Measurements from ENCODE around the gene WASF3. TPM values are rescaled to one million over a fixed set of nuclear protein-coding genes. Genes with fewer than 3 reads are reported as not detected.

WASF3 gene
- total and polyA plus RNA-seq, 4 donors: 0.82 to 4.9 (median 2.3) TPM

DNA sequence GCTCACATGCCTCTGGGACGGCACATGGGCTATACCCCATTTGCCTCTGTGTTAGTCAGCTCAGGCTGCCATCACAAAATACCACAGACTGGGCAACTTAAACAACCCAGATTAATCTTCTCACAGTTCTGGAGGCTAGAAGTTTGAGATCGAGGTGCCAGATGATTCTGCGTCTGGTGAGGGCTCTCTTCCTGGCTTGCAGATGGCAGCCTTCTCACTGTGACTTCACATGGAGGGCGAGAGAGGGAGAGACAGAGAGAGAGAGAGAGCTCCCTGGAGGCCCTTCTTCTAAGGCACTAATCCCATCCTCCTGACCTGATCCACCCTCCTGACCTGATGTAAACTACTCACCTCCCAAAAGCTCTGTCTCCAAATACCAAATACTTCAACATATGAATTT, 148.1 kb downstream of the WASF3 start:
- H3K27me3 ChIP-seq (ENCODE audit: control insufficient read depth in 4 of 4, insufficient read depth in 4 of 4, low read length in 3 of 4): peaks cover 0 to 3% (median 0%) of the 10 kb centered on the region in 4 donors
- H3K36me3 ChIP-seq (ENCODE audit: control insufficient read depth in 4 of 4, insufficient read depth in 3 of 4, low read depth in 1 of 4, low read length in 3 of 4): no peaks in the 10 kb centered on the region
- 87% methylated on average over 4 of the region's 4 CpGs for WGBS
- no peak for DNase-seq (ENCODE audit: low spot score)
- no peaks in the 10 kb centered on the region for H3K9me3 ChIP-seq (ENCODE audit: control insufficient read depth in 4 of 4, low read length in 3 of 4)
- H3K4me3 ChIP-seq (ENCODE audit: low read depth in 1 of 3, low read length in 3 of 3): no peak overlapping the region
- H3K4me1 ChIP-seq (ENCODE audit: control insufficient read depth in 4 of 4, insufficient read depth in 4 of 4, low read length in 3 of 4): no peaks in the 10 kb centered on the region
- H3K27ac ChIP-seq (ENCODE audit: low read depth in 1 of 2, low read length in 2 of 2): no peak overlapping the region
- no peak overlapping the region for H3K9ac ChIP-seq (ENCODE audit: low read depth in 1 of 2, low read length in 2 of 2)
- no peak for TF ChIP-seq HNF4A (conservative IDR thresholded peaks at IDR 0.05)
- TF ChIP-seq, protein P1, sequence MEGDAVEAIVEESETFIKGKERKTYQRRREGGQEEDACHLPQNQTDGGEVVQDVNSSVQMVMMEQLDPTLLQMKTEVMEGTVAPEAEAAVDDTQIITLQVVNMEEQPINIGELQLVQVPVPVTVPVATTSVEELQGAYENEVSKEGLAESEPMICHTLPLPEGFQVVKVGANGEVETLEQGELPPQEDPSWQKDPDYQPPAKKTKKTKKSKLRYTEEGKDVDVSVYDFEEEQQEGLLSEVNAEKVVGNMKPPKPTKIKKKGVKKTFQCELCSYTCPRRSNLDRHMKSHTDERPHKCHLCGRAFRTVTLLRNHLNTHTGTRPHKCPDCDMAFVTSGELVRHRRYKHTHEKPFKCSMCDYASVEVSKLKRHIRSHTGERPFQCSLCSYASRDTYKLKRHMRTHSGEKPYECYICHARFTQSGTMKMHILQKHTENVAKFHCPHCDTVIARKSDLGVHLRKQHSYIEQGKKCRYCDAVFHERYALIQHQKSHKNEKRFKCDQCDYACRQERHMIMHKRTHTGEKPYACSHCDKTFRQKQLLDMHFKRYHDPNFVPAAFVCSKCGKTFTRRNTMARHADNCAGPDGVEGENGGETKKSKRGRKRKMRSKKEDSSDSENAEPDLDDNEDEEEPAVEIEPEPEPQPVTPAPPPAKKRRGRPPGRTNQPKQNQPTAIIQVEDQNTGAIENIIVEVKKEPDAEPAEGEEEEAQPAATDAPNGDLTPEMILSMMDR (IDR thresholded peaks at IDR 0.05; ENCODE audit: low read depth, low read length, missing input control): no peak
- TF ChIP-seq NR2F2 (IDR thresholded peaks at IDR 0.05): no peak
- TF ChIP-seq, protein P2, sequence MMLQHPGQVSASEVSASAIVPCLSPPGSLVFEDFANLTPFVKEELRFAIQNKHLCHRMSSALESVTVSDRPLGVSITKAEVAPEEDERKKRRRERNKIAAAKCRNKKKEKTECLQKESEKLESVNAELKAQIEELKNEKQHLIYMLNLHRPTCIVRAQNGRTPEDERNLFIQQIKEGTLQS (IDR thresholded peaks at IDR 0.05): no peak
- TF ChIP-seq, protein P3, sequence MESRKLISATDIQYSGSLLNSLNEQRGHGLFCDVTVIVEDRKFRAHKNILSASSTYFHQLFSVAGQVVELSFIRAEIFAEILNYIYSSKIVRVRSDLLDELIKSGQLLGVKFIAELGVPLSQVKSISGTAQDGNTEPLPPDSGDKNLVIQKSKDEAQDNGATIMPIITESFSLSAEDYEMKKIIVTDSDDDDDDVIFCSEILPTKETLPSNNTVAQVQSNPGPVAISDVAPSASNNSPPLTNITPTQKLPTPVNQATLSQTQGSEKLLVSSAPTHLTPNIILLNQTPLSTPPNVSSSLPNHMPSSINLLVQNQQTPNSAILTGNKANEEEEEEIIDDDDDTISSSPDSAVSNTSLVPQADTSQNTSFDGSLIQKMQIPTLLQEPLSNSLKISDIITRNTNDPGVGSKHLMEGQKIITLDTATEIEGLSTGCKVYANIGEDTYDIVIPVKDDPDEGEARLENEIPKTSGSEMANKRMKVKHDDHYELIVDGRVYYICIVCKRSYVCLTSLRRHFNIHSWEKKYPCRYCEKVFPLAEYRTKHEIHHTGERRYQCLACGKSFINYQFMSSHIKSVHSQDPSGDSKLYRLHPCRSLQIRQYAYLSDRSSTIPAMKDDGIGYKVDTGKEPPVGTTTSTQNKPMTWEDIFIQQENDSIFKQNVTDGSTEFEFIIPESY (IDR thresholded peaks at IDR 0.05): no peak
- no peak for TF ChIP-seq HNF4G (IDR thresholded peaks at IDR 0.05)
- no peak for TF ChIP-seq RAD21 (IDR thresholded peaks at IDR 0.05)
- TF ChIP-seq GABPA (IDR thresholded peaks at IDR 0.05 in 1 of 2, conservative IDR thresholded peaks at IDR 0.05 in 1 of 2): no peak
- TF ChIP-seq JUND (IDR thresholded peaks at IDR 0.05): no peak
- TF ChIP-seq YY1 (IDR thresholded peaks at IDR 0.05): no peak

DNA sequence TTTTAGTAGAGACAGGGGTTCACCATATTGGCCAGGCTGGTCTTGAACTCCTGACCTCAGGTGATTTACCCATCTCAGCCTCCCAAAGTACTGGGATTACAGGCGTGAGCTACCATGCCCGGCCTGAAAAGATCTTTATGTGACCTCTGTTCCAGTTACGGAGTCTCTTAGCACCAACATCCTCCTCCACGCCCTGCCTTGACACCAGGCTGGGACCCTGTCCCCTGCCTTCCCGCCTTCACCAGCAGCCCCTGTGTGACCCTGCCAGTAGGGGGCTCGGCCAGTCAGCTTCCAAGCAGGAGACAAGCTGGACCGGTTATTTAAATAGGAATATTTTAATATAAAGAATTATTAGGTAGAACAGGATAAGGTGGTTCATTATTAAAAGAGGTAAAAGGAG, 148.9 kb downstream of the WASF3 start:
- Histone ChIP-seq H3K4me3 (ENCODE audit: low read depth in 1 of 3, low read length in 3 of 3) (no peak overlapping the region), H3K36me3 (ENCODE audit: control insufficient read depth in 4 of 4, insufficient read depth in 3 of 4, low read depth in 1 of 4, low read length in 3 of 4) (no peaks in the 10 kb centered on the region), H3K9ac (ENCODE audit: low read depth in 1 of 2, low read length in 2 of 2) (no peak overlapping the region), H3K27me3 (ENCODE audit: control insufficient read depth in 4 of 4, insufficient read depth in 4 of 4, low read length in 3 of 4) (peaks cover 0 to 3% (median 0%) of the 10 kb centered on the region in 4 donors), H3K4me1 (ENCODE audit: control insufficient read depth in 4 of 4, insufficient read depth in 4 of 4, low read length in 3 of 4) (no peaks in the 10 kb centered on the region), H3K9me3 (ENCODE audit: control insufficient read depth in 4 of 4, low read length in 3 of 4) (no peaks in the 10 kb centered on the region), H3K27ac (ENCODE audit: low read depth in 1 of 2, low read length in 2 of 2) (no peak overlapping the region)
- TF ChIP-seq, protein P4, sequence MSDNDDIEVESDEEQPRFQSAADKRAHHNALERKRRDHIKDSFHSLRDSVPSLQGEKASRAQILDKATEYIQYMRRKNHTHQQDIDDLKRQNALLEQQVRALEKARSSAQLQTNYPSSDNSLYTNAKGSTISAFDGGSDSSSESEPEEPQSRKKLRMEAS (IDR thresholded peaks at IDR 0.05): no peak
- no peak for TF ChIP-seq HNF4A (conservative IDR thresholded peaks at IDR 0.05)
- no peak for TF ChIP-seq EGR1 (IDR thresholded peaks at IDR 0.05; ENCODE audit: low read depth in 2 of 2)
- TF ChIP-seq FOXA2 (IDR thresholded peaks at IDR 0.05): no peak
- no peak for TF ChIP-seq NR2F2 (IDR thresholded peaks at IDR 0.05)
- no peak for TF ChIP-seq RXRA (IDR thresholded peaks at IDR 0.05)
- TF ChIP-seq, protein P5, sequence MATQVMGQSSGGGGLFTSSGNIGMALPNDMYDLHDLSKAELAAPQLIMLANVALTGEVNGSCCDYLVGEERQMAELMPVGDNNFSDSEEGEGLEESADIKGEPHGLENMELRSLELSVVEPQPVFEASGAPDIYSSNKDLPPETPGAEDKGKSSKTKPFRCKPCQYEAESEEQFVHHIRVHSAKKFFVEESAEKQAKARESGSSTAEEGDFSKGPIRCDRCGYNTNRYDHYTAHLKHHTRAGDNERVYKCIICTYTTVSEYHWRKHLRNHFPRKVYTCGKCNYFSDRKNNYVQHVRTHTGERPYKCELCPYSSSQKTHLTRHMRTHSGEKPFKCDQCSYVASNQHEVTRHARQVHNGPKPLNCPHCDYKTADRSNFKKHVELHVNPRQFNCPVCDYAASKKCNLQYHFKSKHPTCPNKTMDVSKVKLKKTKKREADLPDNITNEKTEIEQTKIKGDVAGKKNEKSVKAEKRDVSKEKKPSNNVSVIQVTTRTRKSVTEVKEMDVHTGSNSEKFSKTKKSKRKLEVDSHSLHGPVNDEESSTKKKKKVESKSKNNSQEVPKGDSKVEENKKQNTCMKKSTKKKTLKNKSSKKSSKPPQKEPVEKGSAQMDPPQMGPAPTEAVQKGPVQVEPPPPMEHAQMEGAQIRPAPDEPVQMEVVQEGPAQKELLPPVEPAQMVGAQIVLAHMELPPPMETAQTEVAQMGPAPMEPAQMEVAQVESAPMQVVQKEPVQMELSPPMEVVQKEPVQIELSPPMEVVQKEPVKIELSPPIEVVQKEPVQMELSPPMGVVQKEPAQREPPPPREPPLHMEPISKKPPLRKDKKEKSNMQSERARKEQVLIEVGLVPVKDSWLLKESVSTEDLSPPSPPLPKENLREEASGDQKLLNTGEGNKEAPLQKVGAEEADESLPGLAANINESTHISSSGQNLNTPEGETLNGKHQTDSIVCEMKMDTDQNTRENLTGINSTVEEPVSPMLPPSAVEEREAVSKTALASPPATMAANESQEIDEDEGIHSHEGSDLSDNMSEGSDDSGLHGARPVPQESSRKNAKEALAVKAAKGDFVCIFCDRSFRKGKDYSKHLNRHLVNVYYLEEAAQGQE (IDR thresholded peaks at IDR 0.05): no peak
- TF ChIP-seq YY1 (IDR thresholded peaks at IDR 0.05): no peak
- TF ChIP-seq HNF4G (IDR thresholded peaks at IDR 0.05): no peak
- no peak for TF ChIP-seq RAD21 (IDR thresholded peaks at IDR 0.05)
- TF ChIP-seq, protein P3 (IDR thresholded peaks at IDR 0.05): no peak
- TF ChIP-seq, protein P2 (IDR thresholded peaks at IDR 0.05): no peak
- no peak for TF ChIP-seq FOXA1 (IDR thresholded peaks at IDR 0.05)
- no peak for TF ChIP-seq SP1 (IDR thresholded peaks at IDR 0.05)
- TF ChIP-seq, protein P1 (IDR thresholded peaks at IDR 0.05; ENCODE audit: low read depth, low read length, missing input control): no peak
- TF ChIP-seq JUND (IDR thresholded peaks at IDR 0.05): no peak
- TF ChIP-seq GABPA (IDR thresholded peaks at IDR 0.05 in 1 of 2, conservative IDR thresholded peaks at IDR 0.05 in 1 of 2): no peak
- 55% methylated on average over 7 of the region's 7 CpGs for WGBS
- no peak for DNase-seq (ENCODE audit: low spot score)
